GM18511 (cell line): ENCODE measurements around the gene TEPSIN.

ENCODE experiments used
- ATAC-seq: cut with Tn5 transposase; IDR thresholded peaks from one replicate; pipeline ENCODE4 v1.9.1; 2021; ENCODE audit warnings: mild to moderate bottlenecking, moderate library complexity; ENCODE audit not compliant: unreplicated experiment

The TEPSIN gene

GRCh38 chr17:81270279-81270678 is 31.4 kb upstream of the TEPSIN start:
- ATAC-seq = no peak

- ATAC-seq = no peak
Observed at GRCh38 chr17:81267390-81268067, 28.7 kb upstream of the TEPSIN start.

DNA sequence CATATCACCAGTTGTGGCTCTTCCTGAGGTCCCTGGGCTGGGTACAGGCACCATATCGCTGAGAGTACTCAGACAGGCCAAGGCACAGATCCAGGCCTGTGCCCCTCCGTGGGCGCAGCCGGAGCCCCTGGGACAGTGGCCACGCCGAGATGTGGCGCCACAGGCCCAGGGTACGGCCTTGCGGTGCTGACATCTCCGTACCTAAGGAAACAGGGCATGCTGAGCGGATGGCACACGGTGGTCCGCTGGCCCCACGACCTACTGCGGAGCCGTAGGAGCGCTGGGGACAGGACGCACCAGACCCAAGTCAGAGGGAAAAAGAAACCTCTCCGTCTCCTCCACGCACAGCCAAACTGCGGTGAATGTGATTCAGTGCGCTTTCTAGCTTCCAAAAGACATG is 26.7 kb upstream of the TEPSIN start:
- ATAC-seq = no peak

GRCh38 chr17:81264640-81265039 is 25.8 kb upstream of the TEPSIN start:
- ATAC-seq = no peak

DNA sequence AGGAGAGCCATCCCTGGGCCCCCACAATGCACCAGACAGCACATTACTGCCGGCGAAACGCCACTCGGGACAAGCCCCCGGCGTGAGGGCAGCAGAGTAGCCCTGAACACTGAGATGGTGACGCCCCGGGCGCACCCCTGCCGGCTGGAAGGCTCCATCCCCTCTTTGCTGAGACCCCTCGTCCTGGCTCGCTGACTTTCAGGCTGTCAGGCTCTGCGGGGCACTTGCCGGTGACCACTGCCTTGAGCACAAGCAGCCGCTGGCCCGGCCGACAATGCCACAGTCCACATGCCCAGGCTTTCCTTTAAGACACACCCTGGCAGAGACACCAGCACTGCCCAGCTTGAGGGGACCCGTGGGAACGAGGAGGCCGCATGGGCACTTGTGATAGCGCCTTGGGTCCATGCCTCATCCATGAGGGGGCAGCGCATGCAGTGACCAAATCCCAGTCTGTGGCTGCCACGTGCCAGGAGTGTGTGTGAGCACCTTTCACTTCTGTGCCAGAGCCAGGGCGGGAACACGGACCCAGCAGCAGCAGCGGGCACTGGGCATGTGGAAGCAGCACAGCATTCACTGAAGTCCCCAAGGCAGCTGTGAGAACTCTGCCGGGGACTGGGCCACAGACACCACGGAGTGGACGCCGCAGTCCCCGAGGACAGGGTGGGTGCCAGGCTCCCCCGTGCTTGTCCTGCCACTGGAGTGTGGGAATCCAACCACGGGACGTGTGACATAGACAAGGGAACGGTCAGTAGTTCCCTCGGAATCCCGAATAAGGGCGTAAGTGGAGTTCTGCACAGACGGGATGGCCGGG is 24.7 kb upstream of the TEPSIN start:
- no peak for ATAC-seq

DNA sequence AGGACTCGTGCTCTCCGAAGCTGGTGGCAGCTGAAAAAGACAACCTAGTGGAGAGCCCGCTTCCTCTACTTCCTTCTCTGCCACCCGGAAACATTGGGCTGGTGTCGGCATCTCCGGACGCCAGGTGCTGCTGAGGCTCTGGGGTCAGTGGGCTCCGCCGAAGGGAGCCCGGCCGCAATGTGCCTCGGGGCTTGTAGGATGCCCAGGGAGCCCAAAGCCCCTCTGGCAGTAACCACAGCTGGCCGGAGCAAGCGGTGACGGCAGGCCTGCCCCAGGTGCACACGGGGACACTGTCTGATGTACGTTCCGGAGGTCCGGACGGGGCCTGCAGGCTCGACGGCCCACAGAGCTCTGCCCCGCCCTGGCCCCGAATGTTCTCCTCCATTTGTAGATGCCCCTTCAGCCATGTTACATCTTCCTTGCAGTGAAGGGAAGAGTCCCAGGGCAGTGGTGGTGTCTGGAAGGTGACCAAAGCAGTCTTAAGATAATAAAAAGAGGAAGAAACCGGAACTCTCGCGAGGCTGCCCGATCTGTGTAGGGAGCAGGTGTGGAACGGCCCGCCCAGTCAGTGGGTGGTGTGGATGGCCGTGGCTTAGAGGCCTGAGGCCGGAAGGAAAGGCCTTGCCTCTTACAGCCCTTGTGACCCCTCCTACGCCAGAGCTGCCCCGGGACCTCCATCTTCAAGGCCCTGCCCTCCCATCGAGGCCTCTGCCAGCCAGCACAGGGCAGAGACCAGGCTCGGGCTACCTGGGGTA is 22.9 kb upstream of the TEPSIN start:
- ATAC-seq = no peak

- ATAC-seq = no peak
Observed at GRCh38 chr17:81261096-81261495, 22.2 kb upstream of the TEPSIN start.

DNA sequence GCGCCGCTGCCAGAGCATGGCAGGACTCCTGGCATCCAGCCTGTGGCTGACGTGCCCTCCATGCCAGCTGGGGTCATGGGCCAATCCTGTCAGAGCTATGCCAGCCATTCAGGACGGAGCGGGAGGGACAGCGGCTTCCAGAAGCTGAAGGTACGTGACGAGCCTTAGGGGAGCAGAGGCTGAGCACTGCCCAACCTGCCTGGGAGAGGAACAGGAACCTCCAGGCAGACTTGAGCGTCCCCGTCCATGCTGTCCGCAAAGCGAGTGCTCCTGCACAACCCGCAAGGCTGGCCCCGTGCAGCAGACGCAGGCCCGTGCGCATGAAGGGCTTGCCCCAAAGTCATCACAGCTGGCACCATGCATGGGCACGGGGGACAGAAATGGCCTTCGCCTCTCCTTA is 21.8 kb upstream of the TEPSIN start:
- no peak for ATAC-seq

DNA sequence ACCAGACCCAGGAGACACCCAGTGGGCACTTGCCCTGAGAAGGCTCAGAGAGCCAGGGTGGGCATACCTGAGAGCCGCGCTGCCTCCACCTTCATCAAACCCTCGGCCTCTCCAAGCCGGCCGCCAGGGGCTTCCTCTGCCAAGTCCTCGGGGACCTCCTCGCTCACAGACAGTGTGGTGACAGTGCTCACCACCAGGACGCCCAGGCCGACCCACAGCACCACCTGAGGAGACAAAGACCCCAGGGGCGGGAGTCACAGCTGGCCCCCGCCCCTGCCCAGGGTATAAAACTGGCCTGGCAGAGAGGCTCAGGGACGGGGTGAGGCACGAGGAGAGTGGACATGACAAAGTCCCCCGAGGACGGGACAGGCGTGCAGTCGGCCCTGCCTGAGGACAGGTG is 21.3 kb upstream of the TEPSIN start:
- no peak for ATAC-seq

- no peak for ATAC-seq
Observed at GRCh38 chr17:81259058-81259605, 20.3 kb upstream of the TEPSIN start.

GRCh38 chr17:81258292-81258691 is 19.4 kb upstream of the TEPSIN start:
- no peak for ATAC-seq

DNA sequence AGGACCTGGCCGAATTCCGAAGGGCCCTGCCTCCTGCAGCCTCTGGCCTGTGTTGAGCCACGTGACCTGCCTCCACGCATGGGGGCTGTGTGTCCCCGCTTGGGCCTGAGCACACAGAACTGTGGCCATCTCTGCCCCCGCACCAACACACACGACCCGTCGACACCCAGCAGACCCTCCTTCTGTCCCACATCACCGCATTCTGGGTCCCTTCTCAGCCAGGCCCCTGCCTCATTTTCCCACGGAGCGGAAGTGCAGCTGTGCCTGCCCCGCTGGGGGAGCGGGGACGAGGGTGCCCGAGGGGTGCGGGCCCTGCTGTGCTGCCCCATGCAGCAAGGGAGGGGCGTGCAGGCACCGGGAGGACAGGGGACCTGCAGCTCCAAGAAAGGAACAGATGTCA is 18.7 kb upstream of the TEPSIN start:
- ATAC-seq = no peak

DNA sequence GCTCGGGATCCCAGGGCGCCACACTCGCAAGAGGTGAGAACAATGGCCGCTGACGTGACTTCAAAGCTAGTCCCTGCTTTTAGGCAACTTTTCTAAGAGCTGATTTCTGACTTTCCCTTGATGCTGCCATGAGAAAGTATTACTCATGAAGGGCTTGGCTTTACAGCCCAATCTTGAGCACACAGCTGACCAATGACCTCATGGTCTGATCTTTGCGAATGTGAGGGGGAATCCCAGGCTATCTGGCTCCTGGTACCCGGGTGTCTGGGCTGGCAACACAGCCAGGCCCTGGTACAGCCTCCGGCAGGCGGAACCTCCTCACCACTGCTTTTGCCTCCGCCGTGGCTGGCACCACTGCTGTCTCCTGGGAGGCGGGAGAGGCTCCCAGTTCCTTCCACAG is 17.8 kb upstream of the TEPSIN start:
- ATAC-seq = no peak

- no peak for ATAC-seq
Observed at GRCh38 chr17:81254955-81255717, 16.3 kb upstream of the TEPSIN start.

DNA sequence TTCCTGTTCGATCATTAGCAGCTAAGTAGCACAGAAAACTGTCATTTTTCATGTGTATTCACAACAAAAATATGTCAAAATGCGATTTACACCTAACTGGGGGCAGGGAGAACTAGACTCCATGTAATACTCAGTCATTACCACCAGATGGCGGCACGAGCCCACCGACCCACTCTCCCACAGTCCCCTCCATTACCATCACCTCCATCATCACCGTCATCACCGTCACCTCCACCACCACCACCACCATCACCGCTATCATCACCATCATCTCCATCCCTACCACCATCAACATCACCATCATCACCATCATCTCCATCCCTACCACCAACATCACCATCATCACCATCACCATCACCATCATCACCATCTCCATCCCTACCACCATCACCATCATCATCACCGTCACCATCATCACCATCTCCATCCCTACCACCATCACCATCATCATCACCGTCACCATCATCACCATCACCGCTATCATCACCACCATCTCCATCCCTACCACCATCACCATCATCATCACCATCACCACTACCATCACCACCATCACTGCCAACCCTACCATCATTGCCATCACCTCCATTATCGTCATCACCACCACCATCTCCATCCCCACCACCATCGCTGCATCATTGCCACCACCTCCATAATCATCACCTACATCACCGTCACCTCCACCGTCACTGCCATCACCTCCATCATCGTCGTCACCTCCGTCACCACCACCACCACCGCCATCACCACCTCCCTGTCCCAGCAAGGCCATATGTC is 14.7 kb upstream of the TEPSIN start:
- no peak for ATAC-seq

DNA sequence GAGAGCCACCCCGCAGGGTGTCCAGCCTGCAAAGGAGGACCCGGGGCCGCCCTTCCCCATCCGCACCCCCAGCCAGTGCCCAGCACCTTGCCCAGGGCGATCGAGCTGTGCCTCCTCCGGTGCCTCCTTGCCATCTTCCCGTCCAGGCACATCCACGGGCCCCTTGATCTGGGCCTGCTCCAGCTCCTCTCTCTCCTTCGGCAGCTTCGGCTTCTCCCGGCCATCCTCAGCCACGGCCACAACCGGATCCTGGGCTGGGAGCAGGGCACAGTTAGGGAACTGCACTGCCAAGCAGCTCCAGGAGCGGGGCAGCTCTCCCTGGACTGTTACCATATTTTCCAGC is 14.1 kb upstream of the TEPSIN start:
- no peak for ATAC-seq

GRCh38 chr17:81252326-81252986 is 13.6 kb upstream of the TEPSIN start:
- ATAC-seq = no peak

DNA sequence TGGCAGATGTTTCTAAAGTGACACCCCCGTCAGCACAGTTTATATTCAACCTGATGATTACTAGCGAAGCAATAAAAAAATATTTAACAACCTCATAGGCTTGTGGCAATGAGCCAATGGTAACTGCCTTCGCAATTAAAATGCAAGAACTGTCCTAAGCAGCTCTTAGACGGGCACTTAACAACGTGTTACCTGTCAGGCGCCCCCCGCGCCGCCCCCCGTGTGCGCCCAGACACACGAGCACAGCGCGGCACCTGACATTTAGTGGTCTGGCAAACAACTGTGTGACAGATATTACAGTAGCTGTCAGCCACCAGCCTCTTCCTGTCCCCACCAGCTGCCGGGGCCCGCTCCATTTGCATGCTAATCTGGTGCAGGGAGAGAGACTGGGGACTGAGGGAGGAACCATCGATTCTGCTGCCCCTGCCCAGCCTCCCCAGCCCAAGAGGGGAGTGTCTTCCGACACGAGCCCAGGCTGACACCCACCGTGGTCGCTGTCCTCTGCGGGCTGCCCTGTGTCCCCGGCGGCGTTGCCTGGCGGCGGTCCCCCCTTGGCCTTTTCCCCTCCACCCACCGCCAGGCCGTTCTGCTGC is 12.9 kb upstream of the TEPSIN start:
- ATAC-seq = no peak

- no peak for ATAC-seq
Observed at GRCh38 chr17:81251094-81251708, 12.3 kb upstream of the TEPSIN start.
